Measurements from ENCODE around the gene AGMO.

The AGMO gene

DNA sequence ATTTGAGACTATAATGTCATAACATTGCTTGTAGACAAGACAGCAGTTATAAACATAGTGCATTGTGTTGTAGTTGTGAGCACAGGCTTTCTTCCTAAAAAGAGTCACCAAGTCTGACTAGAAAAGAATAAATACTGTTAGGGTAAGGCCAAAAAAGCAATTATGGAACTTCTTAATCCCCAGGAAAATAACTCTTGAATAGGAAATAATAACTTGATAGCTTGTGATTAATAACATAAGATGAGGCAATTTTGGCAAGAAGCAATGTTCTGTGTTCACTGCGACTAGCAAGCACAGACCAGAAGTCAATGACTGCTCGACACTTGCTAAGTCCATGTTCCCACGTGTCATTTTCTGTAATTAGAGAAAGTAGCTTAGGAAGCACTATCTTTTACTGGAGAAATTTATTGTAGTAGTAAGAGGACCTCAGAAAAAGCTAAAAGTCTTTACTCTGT lies 97.1 kb downstream of the AGMO start:
- TF ChIP-seq, protein P1, sequence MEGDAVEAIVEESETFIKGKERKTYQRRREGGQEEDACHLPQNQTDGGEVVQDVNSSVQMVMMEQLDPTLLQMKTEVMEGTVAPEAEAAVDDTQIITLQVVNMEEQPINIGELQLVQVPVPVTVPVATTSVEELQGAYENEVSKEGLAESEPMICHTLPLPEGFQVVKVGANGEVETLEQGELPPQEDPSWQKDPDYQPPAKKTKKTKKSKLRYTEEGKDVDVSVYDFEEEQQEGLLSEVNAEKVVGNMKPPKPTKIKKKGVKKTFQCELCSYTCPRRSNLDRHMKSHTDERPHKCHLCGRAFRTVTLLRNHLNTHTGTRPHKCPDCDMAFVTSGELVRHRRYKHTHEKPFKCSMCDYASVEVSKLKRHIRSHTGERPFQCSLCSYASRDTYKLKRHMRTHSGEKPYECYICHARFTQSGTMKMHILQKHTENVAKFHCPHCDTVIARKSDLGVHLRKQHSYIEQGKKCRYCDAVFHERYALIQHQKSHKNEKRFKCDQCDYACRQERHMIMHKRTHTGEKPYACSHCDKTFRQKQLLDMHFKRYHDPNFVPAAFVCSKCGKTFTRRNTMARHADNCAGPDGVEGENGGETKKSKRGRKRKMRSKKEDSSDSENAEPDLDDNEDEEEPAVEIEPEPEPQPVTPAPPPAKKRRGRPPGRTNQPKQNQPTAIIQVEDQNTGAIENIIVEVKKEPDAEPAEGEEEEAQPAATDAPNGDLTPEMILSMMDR (IDR thresholded peaks at IDR 0.05): no peak

DNA sequence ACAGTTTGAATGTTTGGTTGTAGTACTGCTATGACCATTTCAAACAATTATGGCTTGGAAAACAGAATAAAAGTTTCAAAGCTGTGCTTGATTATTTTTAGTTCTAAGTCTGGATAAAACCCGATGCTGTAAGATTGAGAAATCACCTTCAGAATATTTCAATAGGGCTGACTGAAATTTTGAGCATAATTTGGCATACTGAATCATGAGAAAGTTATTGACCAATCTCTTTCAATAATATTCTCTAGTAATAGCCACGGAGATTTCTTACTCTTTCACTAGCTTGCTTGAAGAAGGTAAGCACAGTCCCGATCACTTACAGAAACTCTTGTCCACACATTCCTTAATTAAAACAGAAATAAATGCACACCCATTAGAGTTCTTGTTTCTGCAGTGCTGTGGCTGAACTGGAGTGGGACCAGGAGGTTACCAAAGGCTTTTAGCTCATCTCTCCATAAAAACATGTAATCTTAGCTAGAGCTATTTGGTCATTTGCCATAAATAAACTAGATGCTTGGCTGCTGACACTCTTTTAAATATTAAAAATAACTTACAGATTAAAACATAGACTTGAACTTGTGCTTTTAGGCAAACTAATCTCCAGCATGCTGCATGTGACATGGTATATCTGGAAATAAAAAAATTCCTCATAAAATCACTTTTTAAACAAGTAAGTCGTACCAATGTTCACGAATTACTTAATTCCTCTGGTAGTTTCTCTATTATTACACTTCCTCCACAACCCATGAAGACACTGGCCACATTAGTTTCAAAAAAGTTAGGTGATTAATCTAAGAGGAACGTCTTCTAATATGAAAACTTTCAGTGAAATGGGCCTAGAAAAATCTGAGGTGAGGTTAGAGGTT lies 97.8 kb downstream of the AGMO start:
- TF ChIP-seq, protein P1 (IDR thresholded peaks at IDR 0.05): no peak

DNA sequence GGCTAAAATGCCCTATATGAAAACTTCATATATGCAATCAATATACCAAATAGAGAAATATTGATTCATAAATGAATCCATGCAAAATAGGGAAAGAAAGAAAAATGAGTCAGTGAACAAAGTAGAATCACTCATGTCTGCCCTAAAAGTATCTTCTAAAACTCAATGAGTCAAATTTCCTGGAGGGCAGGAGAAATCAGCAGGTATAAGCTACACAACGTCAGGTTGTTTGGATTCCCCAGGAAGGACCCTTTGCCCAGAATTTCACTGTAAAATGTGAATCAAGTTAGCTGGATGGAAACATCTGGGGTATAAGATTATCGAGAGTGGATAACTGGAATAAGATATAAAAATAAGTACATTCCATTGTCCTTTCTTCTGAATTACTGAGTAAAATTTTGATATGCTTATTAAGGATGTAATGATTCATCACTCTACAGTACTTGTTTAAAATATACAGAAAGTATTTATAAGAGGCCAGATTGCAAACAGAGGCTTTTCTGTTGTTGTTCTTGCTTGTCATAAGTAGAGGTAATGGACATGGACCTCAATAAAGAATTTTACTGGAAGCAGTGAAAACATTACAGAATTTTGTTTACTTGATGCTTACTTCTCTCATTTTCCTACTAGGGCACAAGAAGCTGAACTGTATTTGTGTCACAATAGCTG lies 99.0 kb downstream of the AGMO start:
- TF ChIP-seq, protein P1 (IDR thresholded peaks at IDR 0.05): no peak

DNA sequence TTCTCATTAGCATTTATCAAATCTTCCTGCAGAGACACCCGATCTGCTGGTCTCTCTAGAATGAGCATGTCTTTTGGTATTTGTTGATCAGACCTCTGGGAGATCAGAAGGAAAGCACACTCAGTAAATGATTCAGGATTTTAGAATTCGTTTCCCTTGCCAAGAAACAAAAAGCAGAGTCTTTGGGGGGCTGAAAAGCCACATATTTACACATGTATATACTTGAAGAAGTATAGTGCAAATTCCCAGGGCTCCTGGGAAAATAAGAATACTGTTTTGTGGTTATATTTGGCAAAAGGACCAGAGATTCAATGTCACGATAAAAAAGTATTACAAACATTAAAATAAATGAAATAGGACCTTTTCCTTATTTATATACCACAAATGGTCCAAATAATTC lies 100.2 kb downstream of the AGMO start:
- TF ChIP-seq, protein P1 (IDR thresholded peaks at IDR 0.05): no peak

DNA sequence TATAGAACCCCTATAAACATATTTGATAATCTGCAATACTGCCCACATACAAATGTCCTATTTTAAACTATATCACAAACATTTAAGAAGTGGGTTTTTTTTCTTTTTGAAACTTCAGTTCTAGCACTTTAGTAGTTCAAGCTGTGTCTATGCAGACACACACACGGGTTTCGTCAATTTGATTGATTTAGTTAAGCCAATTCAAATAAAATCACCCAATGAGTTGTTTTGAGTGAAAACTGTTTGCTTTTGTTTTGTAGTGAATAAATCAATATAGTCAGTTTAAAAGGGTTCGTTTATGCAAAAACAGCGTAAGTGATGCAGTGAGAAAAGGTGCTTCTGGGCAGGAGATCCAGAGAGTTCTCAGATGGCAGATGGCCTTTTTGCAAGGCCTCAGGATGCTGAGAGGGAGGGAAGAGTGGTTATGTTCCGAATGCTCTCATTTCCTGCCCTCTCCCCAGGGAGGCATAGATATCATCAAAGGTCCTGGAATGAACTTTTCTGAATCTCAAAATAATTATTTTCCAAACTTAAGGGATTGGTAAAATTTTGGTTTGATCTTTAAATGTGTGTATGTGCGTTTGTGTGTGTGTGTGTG lies 102.7 kb downstream of the AGMO start:
- TF ChIP-seq, protein P1 (IDR thresholded peaks at IDR 0.05): no peak

DNA sequence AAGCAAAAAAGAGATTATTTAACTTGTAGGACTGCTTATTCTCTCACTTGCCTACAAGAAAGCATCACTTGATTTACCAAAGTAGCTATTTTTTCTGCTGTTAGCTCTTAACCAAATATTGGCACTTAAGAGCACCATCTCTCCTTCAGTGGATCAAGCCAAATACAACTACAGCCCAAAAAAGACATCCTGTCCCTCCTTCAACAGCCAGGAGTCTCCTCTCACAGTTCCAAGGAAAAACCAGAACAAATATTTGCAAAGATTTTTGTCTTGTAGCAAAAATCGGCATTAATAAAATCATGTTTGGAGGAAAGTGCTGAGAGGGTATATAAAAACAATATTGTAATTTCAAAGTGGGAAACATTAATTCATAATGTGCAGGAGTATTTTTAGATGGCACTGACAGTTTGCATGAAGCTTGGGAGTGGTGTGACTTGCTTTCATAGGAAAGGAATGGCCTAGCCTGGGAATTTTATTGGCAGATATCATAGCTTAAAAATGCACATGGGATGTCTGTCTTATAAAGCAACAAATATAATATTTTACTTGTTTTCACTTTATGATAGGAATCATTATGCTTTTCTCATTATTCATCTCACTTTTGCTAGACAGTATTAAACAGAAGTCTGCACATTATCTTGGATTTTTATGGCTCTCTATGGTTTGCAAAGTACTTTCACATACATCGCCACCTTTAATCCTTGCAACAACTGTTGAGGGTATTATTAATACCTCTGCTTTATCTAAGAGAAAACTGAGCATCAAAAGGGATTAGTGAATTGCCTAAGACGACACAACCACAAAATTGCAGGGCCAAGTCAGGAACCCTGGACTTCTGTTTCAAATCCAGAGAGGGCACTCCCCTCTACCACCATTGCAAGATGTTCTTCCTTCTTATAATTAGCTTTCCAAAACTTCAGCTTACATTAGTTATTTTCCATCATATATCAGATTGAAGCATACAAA lies 103.5 kb downstream of the AGMO start:
- TF ChIP-seq, protein P1 (IDR thresholded peaks at IDR 0.05): no peak

DNA sequence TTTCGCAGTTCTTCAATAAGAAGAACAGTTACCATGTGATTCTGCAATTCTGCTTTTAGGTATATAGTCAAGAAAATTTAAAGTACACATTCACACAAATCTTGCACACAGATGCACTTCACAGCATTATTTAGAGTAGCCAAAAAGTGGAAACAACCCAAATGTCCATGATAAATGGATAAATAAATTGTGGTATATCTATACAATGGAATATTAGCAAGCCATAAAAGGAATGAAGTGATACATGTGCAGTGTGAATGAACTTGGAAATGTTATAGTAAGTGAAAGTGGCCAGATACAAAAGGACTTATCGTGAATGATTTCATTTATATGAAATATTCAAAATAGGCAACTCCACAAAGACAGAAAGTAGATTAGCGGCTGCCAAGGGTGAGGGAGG lies 109.1 kb downstream of the AGMO start:
- TF ChIP-seq, protein P1 (IDR thresholded peaks at IDR 0.05): no peak
